K562 (cell line): ENCODE measurements around the gene ITGB3BP. TPM values are rescaled to one million over a fixed set of nuclear protein-coding genes. Genes with fewer than 3 reads are reported as not detected.

Experiments
- ARID1B ChIP-seq: fragments of 450-650 bp; IDR thresholded peaks from 2 replicates; pipeline ENCODE4 v1.6.1; 2016; ENCODE audit warnings: antibody characterized with exemption, mild to moderate bottlenecking, inconsistent platforms
- ATF3 ChIP-seq, 2 experiments: fragments of 450-650 bp in 1 of 2; sonication (generic) in 1 of 2; formaldehyde crosslinking in 1 of 2; IDR thresholded peaks in 1 of 2; conservative IDR thresholded peaks in 1 of 2; 2 replicates each; pipeline versions ENCODE4 v1.6.1 to v1.8.1; 2016 to 2023; ENCODE audit warnings: mild to moderate bottlenecking in 2 of 2, moderate library complexity in 2 of 2, inconsistent platforms in 1 of 2, missing genetic modification reagents in 1 of 2
- ATF7 ChIP-seq: fragments of 450-650 bp; IDR thresholded peaks from 2 replicates; pipeline ENCODE4 v1.7.1; 2014; ENCODE audit warnings: mild to moderate bottlenecking, moderate library complexity
- C11orf30 ChIP-seq: fragments of 450-650 bp; IDR thresholded peaks from 2 replicates; pipeline ENCODE4 v1.6.1; 2016; ENCODE audit warnings: low read depth, mild to moderate bottlenecking
- CBFA2T3 ChIP-seq: fragments of 450-650 bp; IDR thresholded peaks from 2 replicates; pipeline ENCODE4 v1.6.1; 2017
- CEBPG ChIP-seq, 3 experiments: fragments of 200-800 bp in 1 of 3; sonication (Bioruptor generic) in 1 of 3; sonication (generic) in 1 of 3; formaldehyde crosslinking in 1 of 3; IDR thresholded peaks in 2 of 3; conservative IDR thresholded peaks in 1 of 3; 2 replicates each; pipeline versions ENCODE4 v1.6.1 to v1.8.0; 2016 to 2022; ENCODE audit warnings: missing compliant biosample characterization in 2 of 3, missing genetic modification characterization in 2 of 3, mild to moderate bottlenecking in 1 of 3, missing genetic modification reagents in 1 of 3
- CREM ChIP-seq: IDR thresholded peaks from 2 replicates; pipeline ENCODE4 v1.6.1; 2014; ENCODE audit warnings: antibody characterized with exemption, low read depth
- CTBP1 ChIP-seq: fragments of 450-650 bp; IDR thresholded peaks from 2 replicates; pipeline ENCODE4 v1.6.1; 2016; ENCODE audit warnings: borderline replicate concordance
- JUND ChIP-seq, 2 experiments: IDR thresholded peaks; 2 replicates in 1 of 2; 3 replicates in 1 of 2; pipeline ENCODE4 v1.6.1; 2011; ENCODE audit warnings: borderline replicate concordance in 2 of 2, low read depth in 2 of 2, low read length in 2 of 2, improper control_type of control experiment in 1 of 2, missing biosample characterization in 1 of 2, missing genetic modification characterization in 1 of 2, missing genetic modification reagents in 1 of 2
- MAFK ChIP-seq: IDR thresholded peaks from 2 replicates; pipeline ENCODE4 v1.6.1; 2011; ENCODE audit warnings: low read length, improper control_type of control experiment
- MEIS2 ChIP-seq: fragments of 450-650 bp; IDR thresholded peaks from 2 replicates; pipeline ENCODE4 v1.6.1; 2014; ENCODE audit warnings: mild to moderate bottlenecking; ENCODE audit not compliant: partially characterized antibody
- NBN ChIP-seq: fragments of 450-650 bp; IDR thresholded peaks from 2 replicates; pipeline ENCODE4 v1.6.1; 2016; ENCODE audit warnings: low read depth, mild to moderate bottlenecking
- PPARD ChIP-seq: fragments of 250-450 bp; sonication (Bioruptor Pico); IDR thresholded peaks from 2 replicates; pipeline ENCODE4 v1.8.0; 2022; ENCODE audit warnings: inconsistent platforms, mild to moderate bottlenecking, moderate library complexity
- RCOR1 ChIP-seq, 2 experiments: IDR thresholded peaks; 2 replicates each; pipeline ENCODE4 v1.6.1; 2012; ENCODE audit warnings: low read depth in 2 of 2, low read length in 2 of 2, borderline replicate concordance in 1 of 2, improper control_type of control experiment in 1 of 2
- SOX6 ChIP-seq: fragments of 450-650 bp; IDR thresholded peaks from 2 replicates; pipeline ENCODE4 v1.6.1; 2014; ENCODE audit warnings: mild to moderate bottlenecking
- TAF9B ChIP-seq: fragments of 450-650 bp; IDR thresholded peaks from 2 replicates; pipeline ENCODE4 v1.6.1; 2018; ENCODE audit warnings: mild to moderate bottlenecking; ENCODE audit not compliant: partially characterized antibody
- TCF3 ChIP-seq: sonication (generic); formaldehyde crosslinking; IDR thresholded peaks from 2 replicates; pipeline ENCODE4 v1.4.0; 2020; ENCODE audit warnings: mild to moderate bottlenecking, missing genetic modification reagents
- ZNF184 ChIP-seq: sonication (generic); formaldehyde crosslinking; IDR thresholded peaks from 2 replicates; pipeline ENCODE4 v1.5.0; 2020; ENCODE audit warnings: missing genetic modification reagents
- ZNF766 ChIP-seq: fragments of 200-800 bp; sonication (Bioruptor generic); conservative IDR thresholded peaks from 2 replicates; pipeline ENCODE4 v1.6.1; 2016; ENCODE audit warnings: missing genetic modification characterization, missing compliant biosample characterization
- polyA plus RNA-seq, 8 experiments: library from polyadenylated mRNA; depleted of rRNA in 4 of 8; stranded (reverse) in 5 of 8; unstranded in 3 of 8; fragments of >200 nt; fragmentation: Nextera tagmentation in 2 of 8; fragmentation: Illumina TruSeq in 1 of 8; extraction: Ambion mirVana in 2 of 8; extraction: Trizol in 1 of 8; gene quantifications; 2 replicates each; pipeline versions ENCODE4 v1.2.1 to v1.2.3, GENCODE V29; 2011 to 2014; ENCODE audit warnings: inconsistent platforms in 1 of 8, missing spikeins in 1 of 8
- total RNA-seq, 7 experiments: library from RNA; depleted of rRNA in 6 of 7; stranded (reverse); fragments of >200 nt in 6 of 7; fragmentation: Illumina TruSeq in 2 of 7; extraction: Trizol in 2 of 7; gene quantifications; 2 replicates each; pipeline versions ENCODE4 v1.2.1 to v1.2.3, GENCODE V29; 2011 to 2021; ENCODE audit warnings: low replicate concordance in 1 of 7
- TF ChIP-seq, protein P1 (sequence below): fragments of 450-650 bp; IDR thresholded peaks from 2 replicates; pipeline ENCODE4 v1.6.1; 2016
- TF ChIP-seq, protein P2 (sequence below): fragments of 250-450 bp; sonication (Bioruptor Pico); IDR thresholded peaks from 2 replicates; pipeline ENCODE4 v1.4.0; 2020; ENCODE audit warnings: mild to moderate bottlenecking, moderate library complexity, borderline replicate concordance
- TF ChIP-seq, protein P3 (sequence below): IDR thresholded peaks from 2 replicates; pipeline ENCODE4 v1.6.1; 2012; ENCODE audit warnings: low read depth, low read length, improper control_type of control experiment, borderline replicate concordance

The ITGB3BP gene
- total and polyA plus RNA-seq, 9 of the 15 experiments (the other 6 are each of a cell fraction or from before 2014, with no cell fraction given) = 62.8 to 151 (median 110) TPM

- peak; percentile 78 for TF ChIP-seq MAFK
- peak; percentile 81; the same call in 1 of the 2 replicates for TF ChIP-seq SOX6
- peak; percentile 82 for TF ChIP-seq ATF3 (IDR thresholded peaks at IDR 0.05)
- no peak for TF ChIP-seq ATF3 (CRISPR knock-in tag; conservative IDR thresholded peaks at IDR 0.05)
- no peak for TF ChIP-seq PPARD (CRISPR knock-in tag)
- TF ChIP-seq CEBPG (CRISPR knock-in tag; IDR thresholded peaks at IDR 0.05) = peak; percentile 50; the same call in 1 of the 2 replicates
- peak in 1 of 2 experiments; percentile 84; a peak in 2 of 4 replicates for TF ChIP-seq CEBPG (tag; conservative IDR thresholded peaks at IDR 0.05 in 1 of 2, IDR thresholded peaks at IDR 0.05 in 1 of 2)
- no peak for TF ChIP-seq ZNF184
- TF ChIP-seq, protein P1, sequence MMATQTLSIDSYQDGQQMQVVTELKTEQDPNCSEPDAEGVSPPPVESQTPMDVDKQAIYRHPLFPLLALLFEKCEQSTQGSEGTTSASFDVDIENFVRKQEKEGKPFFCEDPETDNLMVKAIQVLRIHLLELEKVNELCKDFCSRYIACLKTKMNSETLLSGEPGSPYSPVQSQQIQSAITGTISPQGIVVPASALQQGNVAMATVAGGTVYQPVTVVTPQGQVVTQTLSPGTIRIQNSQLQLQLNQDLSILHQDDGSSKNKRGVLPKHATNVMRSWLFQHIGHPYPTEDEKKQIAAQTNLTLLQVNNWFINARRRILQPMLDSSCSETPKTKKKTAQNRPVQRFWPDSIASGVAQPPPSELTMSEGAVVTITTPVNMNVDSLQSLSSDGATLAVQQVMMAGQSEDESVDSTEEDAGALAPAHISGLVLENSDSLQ = peak; percentile 44; the same call in 1 of the 2 replicates
- TF ChIP-seq, protein P2, sequence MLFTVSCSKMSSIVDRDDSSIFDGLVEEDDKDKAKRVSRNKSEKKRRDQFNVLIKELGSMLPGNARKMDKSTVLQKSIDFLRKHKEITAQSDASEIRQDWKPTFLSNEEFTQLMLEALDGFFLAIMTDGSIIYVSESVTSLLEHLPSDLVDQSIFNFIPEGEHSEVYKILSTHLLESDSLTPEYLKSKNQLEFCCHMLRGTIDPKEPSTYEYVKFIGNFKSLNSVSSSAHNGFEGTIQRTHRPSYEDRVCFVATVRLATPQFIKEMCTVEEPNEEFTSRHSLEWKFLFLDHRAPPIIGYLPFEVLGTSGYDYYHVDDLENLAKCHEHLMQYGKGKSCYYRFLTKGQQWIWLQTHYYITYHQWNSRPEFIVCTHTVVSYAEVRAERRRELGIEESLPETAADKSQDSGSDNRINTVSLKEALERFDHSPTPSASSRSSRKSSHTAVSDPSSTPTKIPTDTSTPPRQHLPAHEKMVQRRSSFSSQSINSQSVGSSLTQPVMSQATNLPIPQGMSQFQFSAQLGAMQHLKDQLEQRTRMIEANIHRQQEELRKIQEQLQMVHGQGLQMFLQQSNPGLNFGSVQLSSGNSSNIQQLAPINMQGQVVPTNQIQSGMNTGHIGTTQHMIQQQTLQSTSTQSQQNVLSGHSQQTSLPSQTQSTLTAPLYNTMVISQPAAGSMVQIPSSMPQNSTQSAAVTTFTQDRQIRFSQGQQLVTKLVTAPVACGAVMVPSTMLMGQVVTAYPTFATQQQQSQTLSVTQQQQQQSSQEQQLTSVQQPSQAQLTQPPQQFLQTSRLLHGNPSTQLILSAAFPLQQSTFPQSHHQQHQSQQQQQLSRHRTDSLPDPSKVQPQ (CRISPR knock-in tag) = no peak
- TF ChIP-seq JUND (IDR thresholded peaks at IDR 0.05; ENCODE audit: borderline replicate concordance, low read depth, low read length) = peak; percentile 55; the same call in 1 of the 2 replicates
- TF ChIP-seq JUND (tag; IDR thresholded peaks at IDR 0.05; ENCODE audit: borderline replicate concordance, low read depth, low read length) = peak; percentile 53; the same call in 2 of the 3 replicates
- TF ChIP-seq ATF7 = peak; percentile 50; the same call in 1 of the 2 replicates
- TF ChIP-seq ZNF766 (CRISPR knock-in tag) = no peak
- TF ChIP-seq TAF9B = no peak
- TF ChIP-seq NBN = no peak
- TF ChIP-seq ARID1B = peak; percentile 68
- TF ChIP-seq MEIS2 = peak; percentile 53
- peak; percentile 54; the same call in 1 of the 2 replicates for TF ChIP-seq CTBP1
- TF ChIP-seq, protein P3, sequence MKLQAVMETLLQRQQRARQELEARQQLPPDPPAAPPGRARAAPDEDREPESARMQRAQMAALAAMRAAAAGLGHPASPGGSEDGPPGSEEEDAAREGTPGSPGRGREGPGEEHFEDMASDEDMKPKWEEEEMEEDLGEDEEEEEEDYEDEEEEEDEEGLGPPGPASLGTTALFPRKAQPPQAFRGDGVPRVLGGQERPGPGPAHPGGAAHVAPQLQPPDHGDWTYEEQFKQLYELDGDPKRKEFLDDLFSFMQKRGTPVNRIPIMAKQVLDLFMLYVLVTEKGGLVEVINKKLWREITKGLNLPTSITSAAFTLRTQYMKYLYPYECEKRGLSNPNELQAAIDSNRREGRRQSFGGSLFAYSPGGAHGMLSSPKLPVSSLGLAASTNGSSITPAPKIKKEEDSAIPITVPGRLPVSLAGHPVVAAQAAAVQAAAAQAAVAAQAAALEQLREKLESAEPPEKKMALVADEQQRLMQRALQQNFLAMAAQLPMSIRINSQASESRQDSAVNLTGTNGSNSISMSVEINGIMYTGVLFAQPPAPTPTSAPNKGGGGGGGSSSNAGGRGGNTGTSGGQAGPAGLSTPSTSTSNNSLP = 0 out of 2 replicates have a peak, but pooled peaks have one; percentile 42
- no peak for TF ChIP-seq CREM
- 0 out of 2 replicates have a peak, but pooled peaks have one; percentile 35 for TF ChIP-seq TCF3 (CRISPR knock-in tag)
- TF ChIP-seq C11orf30 = peak; percentile 92
- TF ChIP-seq CBFA2T3 = peak; percentile 7; the same call in 1 of the 2 replicates
- TF ChIP-seq RCOR1 (IDR thresholded peaks at IDR 0.05; ENCODE audit: borderline replicate concordance in 1 of 2, low read depth in 2 of 2, low read length in 2 of 2) = peak in 1 of 2 experiments; percentile 55; a peak in 2 of 4 replicates
Observed at GRCh38 chr1:63403386-63403785, 119.6 kb downstream of the ITGB3BP start (continued).
